Measurements from ENCODE around the gene ADGRL3. TPM values are rescaled to one million over a fixed set of nuclear protein-coding genes. Genes with fewer than 3 reads are reported as not detected.
"Not testable (repeated sequence)": the region's sequence is repeated elsewhere in the genome, so short reads cannot be mapped to it uniquely, and the experiment has no call there.

The ADGRL3 gene
- polyA plus RNA-seq, 3 donors, result 0.10 to 0.90 (median 0.65) TPM

GRCh38 chr4:61505773-61506685 lies 305.9 kb downstream of the ADGRL3 start:
- WGBS, 3 donors, result 50 to 78% (median 70%) methylated on average over 2 of the region's 2 CpGs
- H3K27ac ChIP-seq (ENCODE audit: low read depth, low read length), result no peak overlapping the region

GRCh38 chr4:61507091-61507490 lies 307.0 kb downstream of the ADGRL3 start:
- WGBS, 3 donors, result 35 to 56% (median 51%) methylated on average over 2 of the region's 2 CpGs
- no peak overlapping the region for H3K27ac ChIP-seq (ENCODE audit: low read depth, low read length)

- WGBS, 3 donors, result 81 to 96% (median 95%) methylated on average over 3 of the region's 3 CpGs
- not testable (repeated sequence) for H3K27ac ChIP-seq (ENCODE audit: low read depth, low read length)
Measured at GRCh38 chr4:61509721-61510241, 309.7 kb downstream of the ADGRL3 start.

GRCh38 chr4:61511716-61512488 lies 311.8 kb downstream of the ADGRL3 start:
- H3K27ac ChIP-seq (ENCODE audit: low read depth, low read length), result no peak overlapping the region
- WGBS, 3 donors, result 67 to 82% (median 78%) methylated on average over 2 of the region's 2 CpGs

GRCh38 chr4:61514991-61515390 lies 314.9 kb downstream of the ADGRL3 start:
- no peak overlapping the region for H3K27ac ChIP-seq (ENCODE audit: low read depth, low read length)
- 33 to 54% (median 39%) methylated on average over 2 of the region's 2 CpGs for WGBS, 3 donors

GRCh38 chr4:61517144-61517543 lies 317.0 kb downstream of the ADGRL3 start:
- H3K27ac ChIP-seq (ENCODE audit: low read depth, low read length), result no peak overlapping the region
- 16 to 52% (median 37%) methylated on average over 20 of the region's 20 CpGs for WGBS, 3 donors

GRCh38 chr4:61520166-61520565 lies 320.0 kb downstream of the ADGRL3 start:
- H3K27ac ChIP-seq (ENCODE audit: low read depth, low read length), result no peak overlapping the region

GRCh38 chr4:61520681-61521160 lies 320.6 kb downstream of the ADGRL3 start:
- WGBS, 3 donors, result 28 to 96% (median 78%) methylated on average over 1 of the region's 1 CpG
- H3K27ac ChIP-seq (ENCODE audit: low read depth, low read length), result no peak overlapping the region

GRCh38 chr4:61521451-61521850 lies 321.3 kb downstream of the ADGRL3 start:
- WGBS, 3 donors, result 59 to 83% (median 81%) methylated on average over 1 of the region's 1 CpG
- H3K27ac ChIP-seq (ENCODE audit: low read depth, low read length), result no peak overlapping the region

GRCh38 chr4:61522312-61522711 lies 322.2 kb downstream of the ADGRL3 start:
- 56 to 84% (median 67%) methylated on average over 2 of the region's 2 CpGs for WGBS, 3 donors
- H3K27ac ChIP-seq (ENCODE audit: low read depth, low read length), result no peak overlapping the region

- H3K27ac ChIP-seq (ENCODE audit: low read depth, low read length), result no peak overlapping the region
- WGBS, 3 donors, result 72 to 93% (median 90%) methylated on average over 4 of the region's 4 CpGs
Measured at GRCh38 chr4:61527888-61528287, 327.8 kb downstream of the ADGRL3 start.

- no peak overlapping the region for H3K27ac ChIP-seq (ENCODE audit: low read depth, low read length)
- WGBS, 3 donors, result 88 to 99% (median 97%) methylated on average over 1 of the region's 1 CpG
Measured at GRCh38 chr4:61528595-61528994, 328.5 kb downstream of the ADGRL3 start.

- 79 to 94% (median 88%) methylated on average over 5 of the region's 5 CpGs for WGBS, 3 donors
- no peak overlapping the region for H3K27ac ChIP-seq (ENCODE audit: low read depth, low read length)
Measured at GRCh38 chr4:61531188-61531587, 331.1 kb downstream of the ADGRL3 start.

- H3K27ac ChIP-seq (ENCODE audit: low read depth, low read length), result no peak overlapping the region
- WGBS, 3 donors, result 16 to 47% (median 41%) methylated on average over 14 of the region's 14 CpGs
Measured at GRCh38 chr4:61532336-61533000, 332.3 kb downstream of the ADGRL3 start.

GRCh38 chr4:61533140-61533539 lies 333.0 kb downstream of the ADGRL3 start:
- H3K27ac ChIP-seq (ENCODE audit: low read depth, low read length), result no peak overlapping the region
- WGBS, 3 donors, result 50 to 72% (median 64%) methylated on average over 1 of the region's 1 CpG

- H3K27ac ChIP-seq (ENCODE audit: low read depth, low read length), result no peak overlapping the region
- 21 to 77% (median 65%) methylated on average over 2 of the region's 2 CpGs for WGBS, 3 donors
Measured at GRCh38 chr4:61540944-61541343, 340.8 kb downstream of the ADGRL3 start.

- H3K27ac ChIP-seq (ENCODE audit: low read depth, low read length), result no peak overlapping the region
- WGBS, 3 donors, result 76 to 89% (median 88%) methylated on average over 2 of the region's 2 CpGs
Measured at GRCh38 chr4:61541459-61541858, 341.3 kb downstream of the ADGRL3 start.

- no peak overlapping the region for H3K27ac ChIP-seq (ENCODE audit: low read depth, low read length)
- WGBS, 3 donors, result 88 to 90% (median 89%) methylated on average over 3 of the region's 3 CpGs
Measured at GRCh38 chr4:61543976-61544375, 343.9 kb downstream of the ADGRL3 start.

Data from adipose tissue (tissue), 3 donors.